OCI-LY3 (cell line): ENCODE results near the gene UROC1.

Source experiments
- EZH2phosphoT487 ChIP-seq: fragments of 200-600 bp; shearing (Covaris generic); IDR thresholded peaks from 2 replicates; pipeline ENCODE4 v1.6.1; 2018; ENCODE audit warnings: antibody characterized with exemption, mixed run types, low read depth
- TF ChIP-seq, protein P1 (sequence below): fragments of 200-600, 300-600 bp; sonication (generic); IDR thresholded peaks from 2 replicates; pipeline ENCODE4 v1.5.1; 2014; ENCODE audit warnings: antibody characterized with exemption, low read length, low read depth

GRCh38 chr3:126485176-126485897 lies 32.2 kb downstream of the UROC1 start:
- TF ChIP-seq, protein P1, sequence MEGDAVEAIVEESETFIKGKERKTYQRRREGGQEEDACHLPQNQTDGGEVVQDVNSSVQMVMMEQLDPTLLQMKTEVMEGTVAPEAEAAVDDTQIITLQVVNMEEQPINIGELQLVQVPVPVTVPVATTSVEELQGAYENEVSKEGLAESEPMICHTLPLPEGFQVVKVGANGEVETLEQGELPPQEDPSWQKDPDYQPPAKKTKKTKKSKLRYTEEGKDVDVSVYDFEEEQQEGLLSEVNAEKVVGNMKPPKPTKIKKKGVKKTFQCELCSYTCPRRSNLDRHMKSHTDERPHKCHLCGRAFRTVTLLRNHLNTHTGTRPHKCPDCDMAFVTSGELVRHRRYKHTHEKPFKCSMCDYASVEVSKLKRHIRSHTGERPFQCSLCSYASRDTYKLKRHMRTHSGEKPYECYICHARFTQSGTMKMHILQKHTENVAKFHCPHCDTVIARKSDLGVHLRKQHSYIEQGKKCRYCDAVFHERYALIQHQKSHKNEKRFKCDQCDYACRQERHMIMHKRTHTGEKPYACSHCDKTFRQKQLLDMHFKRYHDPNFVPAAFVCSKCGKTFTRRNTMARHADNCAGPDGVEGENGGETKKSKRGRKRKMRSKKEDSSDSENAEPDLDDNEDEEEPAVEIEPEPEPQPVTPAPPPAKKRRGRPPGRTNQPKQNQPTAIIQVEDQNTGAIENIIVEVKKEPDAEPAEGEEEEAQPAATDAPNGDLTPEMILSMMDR: no peak
- TF ChIP-seq EZH2phosphoT487: no peak
